OCI-LY7 (cell line): ENCODE measurements around the gene RPS6KB2. TPM values are rescaled to one million over a fixed set of nuclear protein-coding genes. Genes with fewer than 3 reads are reported as not detected.
"Not testable (repeated sequence)": the region's sequence is repeated elsewhere in the genome, so short reads cannot be mapped to it uniquely, and the experiment has no call there.

Source experiments
- BruUV-seq: library from RNA; stranded (reverse); fragments of 400-500 nt; replicated peaks from 2 replicates; lab custom pipeline; 2021; lab: Mats Ljungman, UMichigan
- CTCF ChIA-PET: fragments of 300-600 bp; sonication (Branson Sonifier 250); formaldehyde crosslinking; loops from one replicate; lab custom pipeline; 2022; ENCODE audit warnings: antibody characterized with exemption; ENCODE audit not compliant: unreplicated experiment; lab: Charles Lee
- POLR2A ChIA-PET: fragments of 300-600 bp; sonication (Branson Sonifier 250); formaldehyde crosslinking; loops from one replicate; lab custom pipeline; 2022; ENCODE audit warnings: antibody characterized with exemption; lab: Charles Lee
- DNase-seq: peaks from one replicate; pipeline ENCODE4 v3.0.0-alpha.2; 2015; ENCODE audit warnings: low spot score
- H2AFZ ChIP-seq: fragments of 200-600 bp; sonication (generic), shearing (Covaris generic); 2 replicates; pipeline ENCODE4 v1.6.1; 2014; ENCODE audit warnings: mild to moderate bottlenecking, antibody characterized with exemption, low read length, moderate library complexity
- H3K27ac ChIP-seq: fragments of 200-600 bp; sonication (generic); 2 replicates; pipeline ENCODE4 v1.5.1; 2014; ENCODE audit warnings: mixed run types, low read depth, mild to moderate bottlenecking, moderate library complexity, low read length, inconsistent platforms; ENCODE audit not compliant: poor library complexity, severe bottlenecking
- H3K36me3 ChIP-seq: fragments of 200-600 bp; sonication (generic); 2 replicates; pipeline ENCODE4 v1.6.1; 2014; ENCODE audit warnings: mild to moderate bottlenecking, antibody characterized with exemption, low read length, moderate library complexity, mixed read lengths; ENCODE audit not compliant: insufficient read depth
- H3K4me1 ChIP-seq: fragments of 200-600 bp; sonication (generic); 2 replicates; pipeline ENCODE4 v1.5.1; 2014; ENCODE audit warnings: mild to moderate bottlenecking, low read length; ENCODE audit not compliant: insufficient read depth, poor library complexity, severe bottlenecking
- H3K4me2 ChIP-seq: fragments of 200-600 bp; sonication (generic); 2 replicates; pipeline ENCODE4 v1.6.1; 2014; ENCODE audit warnings: mild to moderate bottlenecking, low read length
- H3K4me3 ChIP-seq: fragments of 200-600 bp; sonication (generic); 2 replicates; pipeline ENCODE4 v1.5.1; 2014; ENCODE audit warnings: mild to moderate bottlenecking, low read depth, low read length; ENCODE audit not compliant: poor library complexity, severe bottlenecking
- H3K79me2 ChIP-seq: fragments of 200-600 bp; sonication (generic); 2 replicates; pipeline ENCODE4 v1.6.1; 2016; ENCODE audit warnings: low read depth, mild to moderate bottlenecking, low read length, moderate library complexity, mixed read lengths; ENCODE audit not compliant: insufficient read depth
- H3K9me2 ChIP-seq: fragments of 200-600 bp; sonication (generic); 2 replicates; pipeline ENCODE4 v1.6.1; 2016; ENCODE audit warnings: mild to moderate bottlenecking, low read length, mixed read lengths; ENCODE audit not compliant: insufficient read depth
- H3K9me3 ChIP-seq: fragments of 200-600 bp; sonication (generic); 2 replicates; pipeline ENCODE4 v1.6.1; 2014; ENCODE audit warnings: mild to moderate bottlenecking, mixed run types, low read length, mixed read lengths
- H4K20me1 ChIP-seq: fragments of 200-600 bp; sonication (generic); 2 replicates; pipeline ENCODE4 v1.6.1; 2014; ENCODE audit warnings: mild to moderate bottlenecking, antibody characterized with exemption, low read length, moderate library complexity, mixed read lengths; ENCODE audit not compliant: insufficient read depth
- EZH2phosphoT487 ChIP-seq: fragments of 200-600 bp; sonication (generic); IDR thresholded peaks from 2 replicates; pipeline ENCODE4 v1.6.1; 2018; ENCODE audit warnings: low read depth, borderline replicate concordance, mild to moderate bottlenecking, mixed run types, antibody characterized with exemption, low read length, moderate library complexity, mixed read lengths
- intact Hi-C: fragments of 100-400 bp; cut with micrococcal nuclease; formaldehyde crosslinking; loops from one replicate; pipeline ENCODE4 v1.10.0; 2022; ENCODE audit not compliant: unreplicated experiment
- total RNA-seq, 2 experiments: library from RNA; depleted of rRNA in 1 of 2; stranded (reverse); fragments of >200 nt in 1 of 2; shearing (Covaris generic) in 1 of 2; gene quantifications; 2 replicates each; pipeline ENCODE4 v1.2.3, GENCODE V29; 2014 to 2022
- TF ChIP-seq, protein P1 (sequence below): fragments of 200-600 bp; sonication (generic); conservative IDR thresholded peaks from 2 replicates; pipeline ENCODE4 v1.5.1; 2014; ENCODE audit warnings: mild to moderate bottlenecking, antibody characterized with exemption, low read length, moderate library complexity, mixed read lengths

The RPS6KB2 gene
- total RNA-seq, 2 experiments from 2014 or later: 48.3 to 69.4 TPM

DNA sequence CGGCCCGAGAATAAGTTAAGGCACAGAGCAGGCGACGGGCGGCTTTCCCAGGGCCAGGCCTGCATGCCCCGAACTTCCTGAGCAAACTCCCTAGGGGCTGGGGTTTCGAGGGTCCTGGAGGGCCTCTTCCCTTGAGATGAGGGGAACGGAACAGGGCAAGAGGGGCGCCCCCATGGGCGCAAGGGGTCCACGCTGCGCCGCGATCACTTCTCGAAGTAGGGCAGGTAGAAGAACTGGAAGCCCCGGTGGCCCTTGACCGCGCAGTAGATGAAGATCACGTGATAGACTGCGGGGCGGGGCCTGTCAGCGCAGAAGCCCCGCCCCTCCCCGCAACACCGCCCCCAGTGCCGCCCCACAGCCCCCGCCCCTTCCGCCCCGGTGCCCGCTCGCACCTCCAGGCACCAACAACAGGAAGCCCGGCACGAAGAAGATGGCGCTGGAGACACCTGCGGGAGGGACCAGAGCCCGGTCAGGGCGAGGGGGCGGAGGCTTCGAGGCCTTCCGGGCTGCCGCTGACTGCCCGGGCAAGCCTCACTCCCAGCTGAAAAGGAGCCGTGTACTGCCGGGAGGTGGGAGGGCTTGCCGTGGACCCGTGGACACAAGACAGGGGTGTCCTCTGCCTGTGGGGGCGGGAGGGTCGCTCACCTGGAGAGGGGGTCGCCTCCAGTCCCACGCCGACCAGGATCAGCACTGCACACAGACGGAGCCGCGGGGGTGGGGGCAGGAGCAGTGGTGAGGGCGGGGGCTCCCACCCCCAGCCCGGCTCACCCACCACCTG, 36.3 kb downstream of the RPS6KB2 start:
- Histone ChIP-seq H3K4me1 (peaks cover 68% of the 10 kb centered on the region), H2AFZ (0 out of 2 replicates have a peak overlapping the region, but pooled peaks have one; percentile 9), H3K4me3 (peak overlapping the region; percentile 89), H3K4me2 (peak overlapping the region; percentile 100), H3K9me3 (no peaks in the 10 kb centered on the region), H3K9me2 (no peaks in the 10 kb centered on the region), H3K36me3 (no peaks in the 10 kb centered on the region; the same call in 1 of the 2 replicates), H3K27ac (peak overlapping the region; percentile 82), H3K79me2 (peaks cover 23% of the 10 kb centered on the region; the same call in 1 of the 2 replicates), H4K20me1 (no peaks in the 10 kb centered on the region)
- BruUV-seq: TSS peak; percentile 10
- ChIA-PET POLR2A (interaction anchor here (0.6 to 2.0 kb wide), 4 partner anchors 14 to 510 kb away, joined by 3 to 18 read pairs (median 5); partner anchors contain the start of genes PPP1CA and PTPRCAP), CTCF (interaction anchor here (0.6 to 1.1 kb wide), 3 partner anchors 10 to 187 kb away, joined by 3 to 9 read pairs (median 3); no protein-coding TSS in a partner anchor)
- peak; percentile 96 for DNase-seq
- intact Hi-C loops: loop anchor here (1.0 to 5.0 kb wide), 2 partner anchors 27 to 112 kb away; partner anchors contain the start of genes POLD4 and PTPRCAP
- TF ChIP-seq, protein P1, sequence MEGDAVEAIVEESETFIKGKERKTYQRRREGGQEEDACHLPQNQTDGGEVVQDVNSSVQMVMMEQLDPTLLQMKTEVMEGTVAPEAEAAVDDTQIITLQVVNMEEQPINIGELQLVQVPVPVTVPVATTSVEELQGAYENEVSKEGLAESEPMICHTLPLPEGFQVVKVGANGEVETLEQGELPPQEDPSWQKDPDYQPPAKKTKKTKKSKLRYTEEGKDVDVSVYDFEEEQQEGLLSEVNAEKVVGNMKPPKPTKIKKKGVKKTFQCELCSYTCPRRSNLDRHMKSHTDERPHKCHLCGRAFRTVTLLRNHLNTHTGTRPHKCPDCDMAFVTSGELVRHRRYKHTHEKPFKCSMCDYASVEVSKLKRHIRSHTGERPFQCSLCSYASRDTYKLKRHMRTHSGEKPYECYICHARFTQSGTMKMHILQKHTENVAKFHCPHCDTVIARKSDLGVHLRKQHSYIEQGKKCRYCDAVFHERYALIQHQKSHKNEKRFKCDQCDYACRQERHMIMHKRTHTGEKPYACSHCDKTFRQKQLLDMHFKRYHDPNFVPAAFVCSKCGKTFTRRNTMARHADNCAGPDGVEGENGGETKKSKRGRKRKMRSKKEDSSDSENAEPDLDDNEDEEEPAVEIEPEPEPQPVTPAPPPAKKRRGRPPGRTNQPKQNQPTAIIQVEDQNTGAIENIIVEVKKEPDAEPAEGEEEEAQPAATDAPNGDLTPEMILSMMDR: no peak
- no peak for TF ChIP-seq EZH2phosphoT487

DNA sequence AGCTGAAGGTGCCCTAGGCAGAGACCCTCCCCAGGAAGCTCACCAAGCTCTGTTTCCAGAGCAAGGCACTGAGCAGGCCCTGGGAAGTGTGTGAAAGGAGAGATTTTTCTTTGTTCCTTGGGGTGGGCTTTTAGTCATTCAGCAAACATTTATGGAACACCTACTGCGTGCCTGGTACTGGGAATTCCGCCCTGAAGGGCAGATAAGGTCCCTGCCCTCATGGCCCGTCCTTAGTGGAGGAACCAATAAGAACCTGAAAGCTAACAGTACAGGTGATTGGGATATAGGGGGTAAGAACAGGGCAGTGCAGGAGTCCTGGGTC, 36.9 kb downstream of the RPS6KB2 start:
- BruUV-seq: TSS peak; percentile 70
- no peaks in the 10 kb centered on the region for H3K9me3 ChIP-seq
- H3K4me2 ChIP-seq: peak overlapping the region; percentile 100
- peak overlapping the region; percentile 82 for H3K27ac ChIP-seq
- peaks cover 23% of the 10 kb centered on the region; the same call in 1 of the 2 replicates for H3K79me2 ChIP-seq
- ChIA-PET POLR2A (interaction anchor here (0.6 to 2.0 kb wide), 4 partner anchors 15 to 511 kb away, joined by 3 to 18 read pairs (median 5); partner anchors contain the start of genes PPP1CA and PTPRCAP), CTCF (interaction anchor here (0.6 to 1.1 kb wide), 3 partner anchors 9 to 187 kb away, joined by 3 to 9 read pairs (median 3); no protein-coding TSS in a partner anchor)
- intact Hi-C loops: loop anchor here (5.0 kb wide), 1 partner anchor 113 kb away; the partner anchor contains the start of gene POLD4
- H3K9me2 ChIP-seq: no peaks in the 10 kb centered on the region
- no peaks in the 10 kb centered on the region; the same call in 1 of the 2 replicates for H3K36me3 ChIP-seq
- peak overlapping the region; percentile 89 for H3K4me3 ChIP-seq
- TF ChIP-seq EZH2phosphoT487: no peak
- TF ChIP-seq, protein P1: no peak
- H2AFZ ChIP-seq: no peak overlapping the region
- peaks cover 69% of the 10 kb centered on the region for H3K4me1 ChIP-seq
- H4K20me1 ChIP-seq: no peaks in the 10 kb centered on the region
- no peak for DNase-seq

DNA sequence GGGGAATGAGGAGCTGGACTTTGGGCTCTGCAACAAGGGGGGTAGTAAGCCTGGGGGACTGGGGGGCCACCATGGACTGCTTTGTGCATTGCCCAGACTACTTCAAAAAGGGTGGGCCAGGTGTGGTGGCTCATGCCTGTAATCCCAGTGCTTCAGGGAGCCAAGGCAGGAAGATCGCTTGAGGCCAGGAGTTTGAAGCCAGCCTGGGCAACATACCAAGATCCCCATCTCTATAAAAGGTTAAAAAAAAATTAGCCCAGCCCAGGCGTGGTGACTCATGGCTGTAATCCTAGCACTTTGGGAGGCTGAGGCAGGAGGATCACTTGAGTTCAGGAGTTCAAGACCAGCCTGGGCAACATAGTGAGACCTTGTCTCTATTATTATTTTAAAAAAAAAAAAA, 37.2 kb downstream of the RPS6KB2 start:
- Histone ChIP-seq H3K27ac (peak overlapping the region; percentile 82), H3K4me2 (peak overlapping the region; percentile 100), H3K4me3 (peak overlapping the region; percentile 89), H3K79me2 (peaks cover 23% of the 10 kb centered on the region; the same call in 1 of the 2 replicates), H3K4me1 (peaks cover 69% of the 10 kb centered on the region)
- intact Hi-C loops: loop anchor here (5.0 kb wide), 1 partner anchor 113 kb away; the partner anchor contains the start of gene POLD4
- not testable (repeated sequence) for H4K20me1 ChIP-seq, H3K9me3 ChIP-seq, H3K36me3 ChIP-seq, H2AFZ ChIP-seq, H3K9me2 ChIP-seq, DNase-seq, BruUV-seq
- ChIA-PET POLR2A (interaction anchor here (0.6 to 2.0 kb wide), 5 partner anchors 15 to 511 kb away, joined by 3 to 18 read pairs (median 3); partner anchors contain the start of genes CORO1B, PPP1CA and PTPRCAP), CTCF (interaction anchor here (0.6 to 1.1 kb wide), 2 partner anchors 9 to 15 kb away, joined by 3 to 9 read pairs; no protein-coding TSS in a partner anchor)
